HepG2 (cell line): ENCODE measurements around the gene IRF2BPL. TPM values are rescaled to one million over a fixed set of nuclear protein-coding genes. Genes with fewer than 3 reads are reported as not detected.

ENCODE experiments used
- ARID3A ChIP-seq: IDR thresholded peaks from 2 replicates; pipeline ENCODE4 v1.6.1; 2012; ENCODE audit warnings: low read depth, low read length, improper control_type of control experiment
- ARID5B ChIP-seq: IDR thresholded peaks from 2 replicates; pipeline ENCODE4 v1.4.0; 2020; ENCODE audit warnings: mild to moderate bottlenecking, missing genetic modification reagents
- ATAD3A ChIP-seq: sonication (generic); formaldehyde crosslinking; IDR thresholded peaks from 2 replicates; pipeline ENCODE4 v1.4.0; 2020; ENCODE audit warnings: missing genetic modification reagents
- ELF4 ChIP-seq: sonication (generic); formaldehyde crosslinking; IDR thresholded peaks from 2 replicates; pipeline ENCODE4 v1.5.0; 2020; ENCODE audit warnings: missing genetic modification reagents, mild to moderate bottlenecking, moderate library complexity, borderline replicate concordance
- ESRRA ChIP-seq: sonication (generic); formaldehyde crosslinking; IDR thresholded peaks from 2 replicates; pipeline ENCODE4 v1.5.1; 2020; ENCODE audit warnings: mild to moderate bottlenecking, low read depth, missing genetic modification reagents
- FOXA1 ChIP-seq, 2 experiments: fragments of 450-650 bp in 1 of 2; sonication (generic) in 1 of 2; formaldehyde crosslinking in 1 of 2; IDR thresholded peaks; 2 replicates each; pipeline versions ENCODE4 v1.4.0 to v1.6.1; 2016 to 2020; ENCODE audit warnings: missing genetic modification reagents in 1 of 2
- HNRNPLL ChIP-seq: fragments of 200-400 bp; formaldehyde crosslinking; IDR thresholded peaks from 2 replicates; pipeline ENCODE4 v1.6.1; 2017; ENCODE audit warnings: mild to moderate bottlenecking, low read depth, low read length; ENCODE audit not compliant: poor library complexity, severe bottlenecking
- NRL ChIP-seq: sonication (generic); formaldehyde crosslinking; IDR thresholded peaks from 2 replicates; pipeline ENCODE4 v1.5.0; 2020; ENCODE audit warnings: missing genetic modification reagents, mild to moderate bottlenecking, moderate library complexity, borderline replicate concordance
- RBM39 ChIP-seq: fragments of 200-400 bp; formaldehyde crosslinking; IDR thresholded peaks from one replicate; pipeline ENCODE4 v1.6.1; 2018; ENCODE audit warnings: antibody characterized with exemption, mild to moderate bottlenecking, low read depth, low read length; ENCODE audit not compliant: poor library complexity, severe bottlenecking
- RFX3 ChIP-seq: IDR thresholded peaks from 2 replicates; pipeline ENCODE4 v1.6.1; 2016; ENCODE audit warnings: missing biosample characterization, missing genetic modification reagents
- SOX5 ChIP-seq: IDR thresholded peaks from 2 replicates; pipeline ENCODE4 v1.6.1; 2016; ENCODE audit warnings: borderline replicate concordance
- ZFP37 ChIP-seq: sonication (generic); formaldehyde crosslinking; IDR thresholded peaks from 2 replicates; pipeline ENCODE4 v1.4.0; 2020; ENCODE audit warnings: missing genetic modification reagents, borderline replicate concordance
- ZNF337 ChIP-seq: sonication (generic); formaldehyde crosslinking; IDR thresholded peaks from 2 replicates; pipeline ENCODE4 v1.5.1; 2020; ENCODE audit warnings: missing genetic modification reagents, low read depth, mild to moderate bottlenecking, borderline replicate concordance
- ZNF362 ChIP-seq: sonication (generic); formaldehyde crosslinking; IDR thresholded peaks from 2 replicates; pipeline ENCODE4 v1.4.0; 2020; ENCODE audit warnings: missing genetic modification reagents, mild to moderate bottlenecking, borderline replicate concordance
- ZNF800 ChIP-seq: sonication (generic); formaldehyde crosslinking; IDR thresholded peaks from 2 replicates; pipeline ENCODE4 v1.4.0; 2020; ENCODE audit warnings: missing genetic modification reagents
- ZSCAN22 ChIP-seq: sonication (generic); formaldehyde crosslinking; IDR thresholded peaks from 2 replicates; pipeline ENCODE4 v1.4.0; 2020; ENCODE audit warnings: mild to moderate bottlenecking, missing genetic modification reagents
- polyA plus RNA-seq, 8 experiments: library from polyadenylated mRNA; depleted of rRNA in 3 of 8; stranded (reverse) in 7 of 8; unstranded in 1 of 8; fragments of >200 nt; fragmentation: Illumina TruSeq in 4 of 8; extraction: Trizol in 4 of 8; gene quantifications; 2 replicates each; pipeline versions ENCODE4 v1.2.1 to v1.2.3, GENCODE V29; 2011 to 2016; ENCODE audit warnings: low read depth in 4 of 8, missing spikeins in 1 of 8, mixed read lengths in 1 of 8; ENCODE audit not compliant: insufficient read depth in 1 of 8
- total RNA-seq, 5 experiments: library from RNA; depleted of rRNA; stranded (reverse); fragments of >200 nt; fragmentation: Illumina TruSeq; extraction: Trizol; gene quantifications; 2 replicates each; pipeline ENCODE4 v1.2.3, GENCODE V29; 2016; ENCODE audit warnings: low read depth in 1 of 5

The IRF2BPL gene
- total and polyA plus RNA-seq, 2 of the 13 experiments (the other 11 are each of a cell fraction or from before 2014, with no cell fraction given) = 6.6 to 8.4 TPM

GRCh38 chr14:77023001-77023996 lies 5.2 kb downstream of the IRF2BPL start (continued):
- TF ChIP-seq ARID5B (CRISPR knock-in tag) (peak; percentile 84), ZNF362 (CRISPR knock-in tag) (no peak), ZNF337 (peak; percentile 81; the same call in 1 of the 2 replicates), RFX3 (CRISPR knock-in tag) (no peak), ESRRA (CRISPR knock-in tag) (no peak), SOX5 (CRISPR knock-in tag) (peak; percentile 75; the same call in 1 of the 2 replicates), ZNF800 (CRISPR knock-in tag) (no peak), ARID3A (peak; percentile 90), ATAD3A (CRISPR knock-in tag) (no peak), ZFP37 (CRISPR knock-in tag) (no peak), NRL (CRISPR knock-in tag) (no peak), HNRNPLL (no peak), ELF4 (CRISPR knock-in tag) (no peak), ZSCAN22 (0 out of 2 replicates have a peak, but pooled peaks have one; percentile 22), RBM39 (no peak), FOXA1 (IDR thresholded peaks at IDR 0.05) (no peak), FOXA1 (CRISPR knock-in tag; IDR thresholded peaks at IDR 0.05) (peak; percentile 77)
